ENCODE measurements around the gene NT5C3B. TPM values are rescaled to one million over a fixed set of nuclear protein-coding genes. Genes with fewer than 3 reads are reported as not detected.
"Not testable (repeated sequence)": the region's sequence is repeated elsewhere in the genome, so short reads cannot be mapped to it uniquely, and the experiment has no call there.

Gene NT5C3B
- 53.0 and 102 TPM in 2 replicates for total RNA-seq

- peak; percentile 59 for DNase-seq
These were observed at the start of gene NT5C3B for GRCh38 chr17:41835800-41836549. Gene NT5C3B, minus strand, starts transcription at chr17:41836232. Its CDS starts 39 bp downstream, at chr17:41836193.

- peak; percentile 21 for DNase-seq
These were observed 49.7 kb upstream of the NT5C3B start for GRCh38 chr17:41885733-41886132.

GRCh38 chr17:41882756-41883155, 46.7 kb upstream of the NT5C3B start:
- DNase-seq: no peak

- DNase-seq: no peak
These were observed 44.1 kb upstream of the NT5C3B start for GRCh38 chr17:41880130-41880529.

- not testable (repeated sequence) for DNase-seq
These were observed 38.2 kb upstream of the NT5C3B start for GRCh38 chr17:41874293-41874670.

- DNase-seq: no peak
These were observed 37.7 kb upstream of the NT5C3B start for GRCh38 chr17:41873559-41874292.

- DNase-seq: no peak
These were observed 35.8 kb upstream of the NT5C3B start for GRCh38 chr17:41871789-41872188.

GRCh38 chr17:41870627-41871026, 34.6 kb upstream of the NT5C3B start:
- peak; percentile 26 for DNase-seq

GRCh38 chr17:41870097-41870496, 34.1 kb upstream of the NT5C3B start:
- DNase-seq: no peak

- DNase-seq: no peak
These were observed 33.4 kb upstream of the NT5C3B start for GRCh38 chr17:41869426-41869825.

- DNase-seq: no peak
These were observed 32.5 kb upstream of the NT5C3B start for GRCh38 chr17:41868568-41868967.

GRCh38 chr17:41865596-41865893, 29.5 kb upstream of the NT5C3B start:
- no peak for DNase-seq

- DNase-seq: peak; percentile 94
These were observed 29.0 kb upstream of the NT5C3B start, which contains the start of gene KLHL11 for GRCh38 chr17:41864836-41865595. Gene KLHL11, minus strand, starts transcription at chr17:41865423. Its CDS starts 53 bp downstream, at chr17:41865370.

- no peak for DNase-seq
These were observed 28.4 kb upstream of the NT5C3B start for GRCh38 chr17:41864498-41864835.

- DNase-seq: no peak
These were observed 27.2 kb upstream of the NT5C3B start for GRCh38 chr17:41863074-41863848.

GRCh38 chr17:41860254-41860931, 24.4 kb upstream of the NT5C3B start:
- DNase-seq: no peak

GRCh38 chr17:41851382-41851781, 15.3 kb upstream of the NT5C3B start:
- DNase-seq: not testable (repeated sequence)

- no peak for DNase-seq
These were observed 13.4 kb upstream of the NT5C3B start for GRCh38 chr17:41849251-41849990.

- DNase-seq: no peak
These were observed 12.8 kb upstream of the NT5C3B start for GRCh38 chr17:41848788-41849187.

- DNase-seq: no peak
These were observed 8.9 kb upstream of the NT5C3B start for GRCh38 chr17:41844971-41845370.

- DNase-seq: not testable (repeated sequence)
These were observed 4.7 kb upstream of the NT5C3B start for GRCh38 chr17:41840781-41841180.
